ENCODE data around the gene KLHL33.
A peak's percentile ranks its signal among the peaks of the same experiment; 100 is the strongest.

KLHL33 gene

GRCh38 chr14:20416223-20416622 lies 19.7 kb downstream of the KLHL33 start:
- no peak for DNase-seq (ENCODE audit: low read depth in 2 of 2)

GRCh38 chr14:20415782-20416206 lies 20.2 kb downstream of the KLHL33 start:
- DNase-seq (ENCODE audit: low read depth in 2 of 2) = no peak

GRCh38 chr14:20413744-20414082 lies 22.3 kb downstream of the KLHL33 start:
- DNase-seq (ENCODE audit: low read depth in 2 of 2) = no peak

GRCh38 chr14:20412876-20413743 lies 22.9 kb downstream of the KLHL33 start, which contains the start of gene TEP1:
Gene TEP1, minus strand, starts transcription at chr14:20413501. Its CDS starts 5,062 bp downstream, at chr14:20408439.
- peak; percentile 31 to 66 for DNase-seq (ENCODE audit: low read depth in 2 of 2)

GRCh38 chr14:20412411-20412810 lies 23.6 kb downstream of the KLHL33 start:
- no peak for DNase-seq (ENCODE audit: low read depth in 2 of 2)

- DNase-seq (ENCODE audit: low read depth in 2 of 2) = no peak
Observed at GRCh38 chr14:20409226-20409625, 26.7 kb downstream of the KLHL33 start.

GRCh38 chr14:20403521-20403920 lies 32.4 kb downstream of the KLHL33 start:
- DNase-seq (ENCODE audit: low read depth in 2 of 2) = no peak

- DNase-seq (ENCODE audit: low read depth in 2 of 2) = no peak
Observed at GRCh38 chr14:20400965-20401593, 34.9 kb downstream of the KLHL33 start.

GRCh38 chr14:20400589-20400964 lies 35.4 kb downstream of the KLHL33 start:
- no peak for DNase-seq (ENCODE audit: low read depth in 2 of 2)

- no peak for DNase-seq (ENCODE audit: low read depth in 2 of 2)
Observed at GRCh38 chr14:20397511-20397910, 38.5 kb downstream of the KLHL33 start.

- DNase-seq (ENCODE audit: low read depth in 2 of 2) = no peak
Observed at GRCh38 chr14:20391505-20391904, 44.5 kb downstream of the KLHL33 start.

- DNase-seq (ENCODE audit: low read depth in 2 of 2) = no peak
Observed at GRCh38 chr14:20388159-20388558, 47.8 kb downstream of the KLHL33 start.

- DNase-seq (ENCODE audit: low read depth in 2 of 2) = no peak
Observed at GRCh38 chr14:20387576-20387975, 48.4 kb downstream of the KLHL33 start.

- DNase-seq (ENCODE audit: low read depth in 2 of 2) = no peak
Observed at GRCh38 chr14:20386276-20386855, 49.6 kb downstream of the KLHL33 start.

GRCh38 chr14:20384886-20385285 lies 51.1 kb downstream of the KLHL33 start:
- no peak for DNase-seq (ENCODE audit: low read depth in 2 of 2)

- DNase-seq (ENCODE audit: low read depth in 2 of 2) = no peak
Observed at GRCh38 chr14:20384321-20384720, 51.6 kb downstream of the KLHL33 start.

- no peak for DNase-seq (ENCODE audit: low read depth in 2 of 2)
Observed at GRCh38 chr14:20383636-20384035, 52.3 kb downstream of the KLHL33 start.

- no peak for DNase-seq (ENCODE audit: low read depth in 2 of 2)
Observed at GRCh38 chr14:20383032-20383431, 52.9 kb downstream of the KLHL33 start.

GRCh38 chr14:20382526-20382925 lies 53.4 kb downstream of the KLHL33 start:
- DNase-seq (ENCODE audit: low read depth in 2 of 2) = no peak

GRCh38 chr14:20381341-20381740 lies 54.6 kb downstream of the KLHL33 start:
- no peak for DNase-seq (ENCODE audit: low read depth in 2 of 2)

GRCh38 chr14:20380681-20381080 lies 55.3 kb downstream of the KLHL33 start:
- no peak for DNase-seq (ENCODE audit: low read depth in 2 of 2)

GRCh38 chr14:20379743-20380142 lies 56.2 kb downstream of the KLHL33 start:
- no peak for DNase-seq (ENCODE audit: low read depth in 2 of 2)

- no peak for DNase-seq (ENCODE audit: low read depth in 2 of 2)
Observed at GRCh38 chr14:20377171-20377570, 58.8 kb downstream of the KLHL33 start.
